GM18502 (cell line): ENCODE measurements around the gene TBCEL.
"Not testable (repeated sequence)": the region's sequence is repeated elsewhere in the genome, so short reads cannot be mapped to it uniquely, and the experiment has no call there.

Experiments
- ATAC-seq: cut with Tn5 transposase; IDR thresholded peaks from one replicate; pipeline ENCODE4 v1.9.1; 2021; ENCODE audit warnings: mild to moderate bottlenecking; ENCODE audit not compliant: unreplicated experiment, poor library complexity

Gene TBCEL

GRCh38 chr11:121021718-121022117 lies 2.2 kb upstream of the TBCEL start:
- ATAC-seq = not testable (repeated sequence)

GRCh38 chr11:121024989-121025388 lies 1.1 kb downstream of the TBCEL start:
- ATAC-seq = no peak

GRCh38 chr11:121029153-121029552 lies 5.3 kb downstream of the TBCEL start:
- ATAC-seq = no peak

GRCh38 chr11:121029813-121030445 lies 6.0 kb downstream of the TBCEL start:
- no peak for ATAC-seq

GRCh38 chr11:121031167-121031566 lies 7.3 kb downstream of the TBCEL start:
- ATAC-seq = no peak

- not testable (repeated sequence) for ATAC-seq
These were observed 7.7 kb downstream of the TBCEL start for GRCh38 chr11:121031648-121032047.

GRCh38 chr11:121032546-121032945 lies 8.6 kb downstream of the TBCEL start:
- ATAC-seq = no peak

- no peak for ATAC-seq
These were observed 9.7 kb downstream of the TBCEL start for GRCh38 chr11:121033635-121034034.

GRCh38 chr11:121035169-121035755 lies 11.4 kb downstream of the TBCEL start:
- no peak for ATAC-seq

- ATAC-seq = no peak
These were observed 11.9 kb downstream of the TBCEL start for GRCh38 chr11:121035780-121036179.

GRCh38 chr11:121037016-121037415 lies 13.1 kb downstream of the TBCEL start:
- no peak for ATAC-seq

- ATAC-seq = no peak
These were observed 14.9 kb downstream of the TBCEL start for GRCh38 chr11:121038648-121039409.

- no peak for ATAC-seq
These were observed 16.2 kb downstream of the TBCEL start for GRCh38 chr11:121039971-121040613.

- no peak for ATAC-seq
These were observed 16.7 kb downstream of the TBCEL start for GRCh38 chr11:121040614-121041002.

- no peak for ATAC-seq
These were observed 17.2 kb downstream of the TBCEL start for GRCh38 chr11:121041072-121041471.

- no peak for ATAC-seq
These were observed 18.4 kb downstream of the TBCEL start for GRCh38 chr11:121042296-121042695.

GRCh38 chr11:121047926-121048325 lies 24.0 kb downstream of the TBCEL start:
- no peak for ATAC-seq

- ATAC-seq = no peak
These were observed 24.7 kb downstream of the TBCEL start for GRCh38 chr11:121048464-121049233.

GRCh38 chr11:121053244-121053643 lies 29.3 kb downstream of the TBCEL start:
- ATAC-seq = no peak

- ATAC-seq = no peak
These were observed 30.4 kb downstream of the TBCEL start for GRCh38 chr11:121054266-121054665.
